Measurements from ENCODE around the gene LCT. TPM values are rescaled to one million over a fixed set of nuclear protein-coding genes. Genes with fewer than 3 reads are reported as not detected.
A peak's percentile ranks its signal among the peaks of the same experiment; 100 is the strongest.
"Not testable (repeated sequence)": the region's sequence is repeated elsewhere in the genome, so short reads cannot be mapped to it uniquely, and the experiment has no call there.

The LCT gene
- total RNA-seq, 1 donor from 2014 or later, result not detected

DNA sequence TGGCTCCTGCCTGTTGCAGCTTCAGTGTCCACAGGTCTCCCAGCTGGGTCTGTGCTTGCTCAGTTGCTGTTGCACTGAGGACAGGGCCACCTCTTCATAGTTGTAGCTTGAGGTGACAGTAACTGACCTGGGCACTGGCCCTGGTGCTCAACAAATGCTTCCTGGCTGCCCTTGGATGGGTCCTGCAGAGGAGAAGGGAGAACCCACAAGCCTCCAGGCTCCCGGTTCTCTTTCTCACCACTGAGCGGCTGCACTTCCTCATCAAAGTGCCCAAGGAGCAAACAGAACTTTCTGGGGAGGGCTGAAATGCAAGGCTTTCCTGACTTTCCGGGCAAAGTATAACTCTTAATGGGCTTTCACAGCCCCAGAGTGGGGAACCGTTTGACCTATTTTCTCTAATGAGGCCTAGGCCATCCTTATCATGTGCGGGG lies 38.7 kb downstream of the LCT start:
- no peak for DNase-seq (ENCODE audit: low read depth)

DNA sequence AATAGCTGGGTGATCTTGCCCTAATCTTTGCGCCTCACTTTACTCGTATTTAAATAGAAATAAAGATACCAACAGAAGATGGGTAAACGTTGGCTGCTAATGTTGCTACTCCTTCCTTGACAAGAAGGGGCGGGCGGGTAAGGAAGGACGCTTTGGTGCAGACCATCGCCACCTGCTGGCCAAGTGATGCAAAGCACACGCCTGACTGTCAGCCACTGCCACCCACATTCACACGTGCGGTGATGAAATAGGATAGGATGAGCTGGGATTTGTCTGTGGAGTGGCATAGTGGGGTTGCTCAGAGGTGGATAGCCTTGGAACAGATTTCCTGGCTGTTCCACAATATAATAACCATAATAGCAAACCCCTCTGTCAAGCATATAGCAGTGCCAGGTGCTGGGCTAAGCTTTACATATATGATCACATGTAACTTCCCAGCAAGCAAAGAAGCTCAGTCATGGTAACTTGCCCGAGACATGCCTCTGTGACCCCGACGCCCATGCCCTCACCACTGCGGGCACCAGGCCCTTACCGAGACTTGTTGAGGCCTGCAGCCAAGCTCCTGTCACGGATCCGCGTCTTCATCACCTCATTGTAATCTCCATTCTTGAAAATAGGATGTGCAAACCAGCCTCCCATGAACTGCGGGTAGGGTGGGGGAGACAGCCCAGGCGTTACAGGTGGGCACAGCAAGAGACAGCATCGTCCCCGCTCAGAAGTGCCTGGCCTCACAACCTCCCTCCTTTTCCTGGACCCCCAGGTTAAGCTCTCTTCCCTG lies 39.3 kb downstream of the LCT start:
- DNase-seq (ENCODE audit: low read depth), result peak; percentile 72

DNA sequence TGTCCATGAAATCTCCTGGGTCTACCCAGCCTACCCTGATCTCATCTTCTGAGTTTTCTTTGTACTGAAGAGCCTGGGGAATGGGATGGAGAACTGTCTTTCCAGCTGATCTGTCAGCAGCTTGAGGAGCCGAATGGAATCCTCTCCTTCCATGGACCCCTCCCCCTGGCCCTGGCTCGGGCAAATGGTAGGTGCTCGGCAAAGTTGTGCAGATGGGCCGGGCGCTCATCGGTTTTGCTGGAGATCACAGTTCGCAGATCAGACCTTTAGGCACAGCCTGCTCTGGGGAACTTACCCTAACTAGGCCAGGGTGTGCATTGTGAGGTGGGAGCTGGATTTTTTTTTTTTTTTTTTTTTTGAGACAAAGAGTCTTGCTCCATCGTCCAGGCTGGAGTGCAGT lies 40.4 kb downstream of the LCT start:
- no peak for DNase-seq (ENCODE audit: low read depth)

DNA sequence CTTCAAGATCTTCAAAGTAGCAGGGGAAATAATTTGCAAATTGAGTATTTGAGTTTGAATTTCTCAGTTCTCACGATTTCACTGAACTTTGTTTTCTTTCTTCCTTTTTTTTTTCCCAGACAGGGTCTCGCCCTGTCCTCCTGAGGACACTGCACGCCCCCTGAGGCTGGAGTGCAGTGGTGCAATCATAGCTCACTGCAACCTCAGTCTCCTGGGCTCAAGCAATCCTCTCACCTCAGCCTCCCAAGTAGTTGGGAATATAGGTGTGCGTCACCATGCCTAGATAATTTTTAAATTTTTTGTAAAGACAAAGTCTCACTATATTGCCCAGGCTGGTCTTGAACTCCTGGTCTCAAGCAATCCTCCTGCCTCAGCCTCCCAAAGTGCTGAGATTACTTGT lies 41.3 kb downstream of the LCT start:
- not testable (repeated sequence) for DNase-seq (ENCODE audit: low read depth)

DNA sequence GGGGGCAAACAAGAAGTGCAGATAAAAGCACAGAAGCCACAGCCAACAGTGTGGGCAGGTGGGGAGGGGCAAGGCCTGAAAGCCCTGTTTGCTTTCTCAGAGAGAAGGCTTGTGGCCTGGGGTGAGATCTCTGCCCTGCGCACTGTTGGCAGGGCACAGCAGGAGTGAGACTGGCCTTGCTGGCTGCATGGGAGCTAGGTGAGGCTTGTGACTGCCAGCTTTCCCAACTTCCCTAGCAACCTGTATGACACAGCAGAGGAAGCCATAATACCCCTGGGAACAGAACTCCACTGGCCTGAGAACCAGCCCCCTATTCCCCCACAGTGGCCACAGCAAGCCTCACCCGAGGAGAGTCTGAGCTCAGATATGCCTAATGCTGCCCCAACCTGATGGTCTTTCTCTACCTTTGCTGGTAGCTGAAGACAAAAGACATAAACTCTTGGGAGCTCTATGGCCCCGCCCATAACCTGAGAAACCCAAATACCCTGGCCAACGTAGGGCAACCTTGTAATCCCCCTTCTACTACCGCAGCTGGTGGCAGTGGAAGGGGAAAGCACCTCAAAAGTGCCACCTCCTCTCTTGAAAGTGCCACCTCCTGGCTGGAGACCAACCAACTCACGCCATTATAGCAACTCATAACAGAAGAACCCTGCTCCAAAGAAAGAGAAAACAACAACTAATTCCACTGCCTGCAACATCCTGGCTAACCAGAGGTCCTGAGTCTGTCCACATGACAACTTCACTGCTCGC lies 44.4 kb downstream of the LCT start:
- DNase-seq (ENCODE audit: low read depth), result no peak

DNA sequence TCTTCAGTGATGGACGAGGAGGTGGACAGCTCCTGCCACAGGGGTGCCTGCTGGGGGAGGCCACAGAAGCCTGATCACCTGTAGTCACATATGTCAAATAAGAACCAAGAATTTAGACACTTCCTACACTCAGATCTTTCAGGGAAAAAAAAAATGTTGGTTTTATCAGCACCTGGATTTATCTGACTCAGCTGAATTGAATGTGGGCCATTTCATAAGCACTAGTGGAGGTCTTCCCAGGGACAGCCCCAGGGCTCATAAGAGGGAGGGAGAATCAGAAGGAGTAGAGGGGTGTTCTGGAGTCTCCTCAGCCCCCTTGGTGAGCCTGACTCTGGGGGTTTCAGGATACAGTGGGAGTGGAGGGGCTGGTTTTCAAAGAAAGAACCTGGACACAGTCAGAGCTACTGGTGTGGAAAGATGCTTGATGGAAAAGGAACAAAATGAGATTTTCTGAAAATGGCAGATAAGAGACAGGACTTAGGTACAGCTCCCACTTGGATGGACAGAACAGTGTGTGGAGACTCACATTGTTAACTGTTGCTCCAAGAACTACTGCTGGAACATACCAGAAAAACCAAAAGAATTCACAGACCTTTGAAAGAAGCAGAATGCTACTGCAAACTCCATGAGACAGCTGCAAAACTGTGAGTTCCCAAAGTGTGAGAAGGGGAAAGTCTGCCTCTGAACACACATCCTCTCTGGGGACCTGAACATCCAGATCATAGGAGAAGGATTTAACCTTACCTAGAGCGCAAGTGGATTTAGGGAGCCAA lies 45.4 kb downstream of the LCT start:
- peak; percentile 61 for DNase-seq (ENCODE audit: low read depth)

DNA sequence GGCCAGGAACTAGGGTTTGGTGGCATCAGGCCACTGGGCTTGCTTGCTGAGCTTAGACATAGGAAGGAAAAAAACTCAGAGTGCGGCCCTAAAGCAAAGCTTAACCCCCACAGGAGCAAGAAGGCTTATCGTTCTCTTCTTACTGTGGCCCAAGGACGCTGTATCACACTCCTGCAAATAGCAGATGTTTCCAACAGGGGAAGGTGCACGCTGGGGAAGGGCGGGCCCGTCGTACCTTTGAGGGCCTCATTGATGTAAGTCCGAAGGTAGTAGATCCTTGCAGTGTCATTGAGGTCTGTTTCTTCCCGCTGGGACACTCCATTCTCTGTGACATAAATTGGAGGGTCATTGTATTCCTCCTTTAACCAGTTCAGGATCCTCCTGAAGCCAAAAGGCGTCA lies 46.6 kb downstream of the LCT start:
- no peak for DNase-seq (ENCODE audit: low read depth)

DNA sequence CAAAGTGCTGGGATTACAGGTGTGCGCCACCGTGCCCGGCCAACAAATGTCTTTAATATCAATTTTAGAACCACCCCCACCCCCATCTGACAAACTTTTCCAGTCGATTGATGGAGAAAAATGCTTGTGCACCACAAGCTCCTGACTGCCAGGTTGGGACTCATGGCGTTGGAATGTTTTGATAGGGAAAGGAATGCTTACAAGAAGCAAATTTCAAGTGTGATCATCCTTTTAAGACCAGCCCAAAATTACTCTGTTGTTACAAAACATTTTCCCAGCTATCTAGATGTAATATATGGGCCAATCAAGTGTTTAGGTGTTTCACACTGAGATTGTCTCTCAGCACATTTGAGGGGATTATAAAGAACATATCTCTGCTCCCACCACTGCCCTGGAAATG lies 50.2 kb downstream of the LCT start:
- DNase-seq (ENCODE audit: low read depth), result peak; percentile 54

DNA sequence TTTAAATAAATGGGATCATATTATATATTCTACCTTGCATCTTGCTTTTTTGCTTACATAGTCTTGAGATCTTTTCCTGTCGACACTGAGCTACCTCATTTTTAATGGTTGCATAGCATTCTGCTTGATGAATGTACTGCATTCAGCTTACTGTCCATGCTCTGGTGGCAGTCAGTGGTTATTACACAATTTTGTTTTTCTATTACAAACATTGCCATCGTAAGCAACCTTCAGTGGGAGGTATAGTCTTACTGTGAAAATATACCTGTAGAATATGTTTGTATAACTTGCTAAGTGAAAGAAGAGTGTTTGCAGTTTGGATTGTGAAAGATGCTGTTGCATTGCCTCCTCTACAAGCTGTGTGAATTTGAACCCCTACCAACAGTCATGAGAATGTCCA lies 52.0 kb downstream of the LCT start:
- DNase-seq (ENCODE audit: low read depth), result no peak

DNA sequence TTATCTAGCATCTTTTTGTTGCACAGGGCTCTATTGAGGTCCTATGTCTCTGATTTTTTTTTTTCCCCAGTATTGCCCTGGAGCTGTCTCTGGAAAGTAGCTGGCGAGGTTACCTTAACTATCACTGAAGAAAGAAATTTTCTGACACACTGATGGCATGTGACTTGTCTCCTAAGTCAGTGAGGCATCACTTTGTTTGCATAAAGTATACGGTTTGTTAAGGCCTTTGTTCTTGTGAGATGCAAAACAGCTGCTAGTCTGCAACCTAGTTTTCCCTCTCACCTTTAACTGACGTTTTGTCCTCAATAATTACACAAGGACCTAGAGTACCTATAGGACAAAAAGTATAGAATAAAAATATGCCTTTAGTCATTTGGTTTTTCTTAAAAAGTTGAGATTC lies 53.5 kb downstream of the LCT start:
- no peak for DNase-seq (ENCODE audit: low read depth)

DNA sequence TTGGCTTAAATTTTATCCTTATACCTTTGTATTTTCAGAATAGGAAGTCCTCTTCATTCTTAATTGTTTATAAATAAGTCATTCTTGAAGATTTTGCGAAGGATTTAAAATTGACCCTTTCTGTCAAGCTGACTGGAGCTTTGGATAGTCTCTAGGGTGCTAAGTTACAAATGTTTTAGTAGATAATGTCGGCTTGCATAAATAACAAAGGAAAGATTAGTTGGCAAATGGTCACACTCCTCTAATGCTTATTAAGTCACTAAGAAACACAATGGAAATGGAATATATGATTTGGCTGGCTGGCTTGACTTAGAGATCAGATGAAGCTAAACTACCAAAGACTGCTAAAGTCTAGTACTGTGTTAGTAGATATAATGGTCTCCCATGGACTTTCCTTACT lies 54.8 kb downstream of the LCT start:
- DNase-seq (ENCODE audit: low read depth), result no peak

DNA sequence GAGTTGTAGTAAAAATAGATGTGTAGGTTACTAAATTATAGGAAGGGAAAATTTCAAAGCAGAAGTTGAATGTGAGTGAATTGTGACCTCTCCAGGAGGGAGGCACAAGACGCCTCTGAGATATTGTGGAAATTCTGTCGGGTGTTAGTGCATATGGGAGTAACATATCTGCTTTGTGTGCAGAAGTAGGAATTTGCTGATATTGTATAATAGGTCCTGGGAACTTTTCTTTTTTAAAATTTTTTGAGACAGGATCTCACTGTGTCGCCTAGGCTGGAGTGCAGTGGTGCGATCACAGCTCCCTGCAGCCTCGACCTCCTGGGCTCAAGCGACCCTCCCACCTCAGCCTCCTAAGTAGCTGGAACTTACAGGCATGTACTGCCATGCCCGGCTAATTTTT lies 60.6 kb downstream of the LCT start:
- no peak for DNase-seq (ENCODE audit: low read depth)

DNA sequence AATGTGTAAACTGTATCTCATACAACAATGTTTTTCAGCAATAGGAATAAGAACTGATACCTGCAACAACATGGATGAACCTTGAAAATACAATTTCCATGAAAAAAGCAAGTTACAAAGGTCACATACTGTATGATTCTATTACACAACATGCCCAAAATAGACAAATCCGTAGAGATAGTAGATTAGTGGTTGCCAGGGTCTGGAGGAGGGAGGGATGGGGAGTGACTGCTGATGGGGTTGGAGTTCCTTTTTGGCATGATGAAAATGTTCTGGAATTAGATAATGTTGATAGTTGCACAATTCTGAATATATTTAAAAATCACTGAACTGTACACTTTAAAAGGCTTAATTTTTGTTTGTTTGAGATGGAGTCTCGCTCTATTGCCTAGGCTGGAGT lies 61.6 kb downstream of the LCT start:
- DNase-seq (ENCODE audit: low read depth), result no peak

DNA sequence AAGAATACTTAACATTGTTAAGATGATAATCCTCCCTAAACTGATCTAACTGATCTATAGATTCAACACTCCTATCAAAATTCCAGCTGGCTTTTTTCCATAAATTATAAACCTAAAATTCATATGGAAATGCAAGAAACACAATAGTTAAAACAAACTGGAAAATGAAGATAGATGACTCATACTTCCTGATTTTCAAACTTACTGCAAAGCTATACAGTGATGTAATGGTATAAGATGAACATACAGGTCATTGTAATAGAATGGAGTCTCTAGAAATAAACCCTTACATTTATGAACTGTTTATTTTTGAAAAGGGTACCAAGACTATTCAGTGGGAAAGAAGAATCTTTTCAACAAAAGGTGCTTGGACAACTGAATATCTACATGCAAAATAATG lies 63.1 kb downstream of the LCT start:
- DNase-seq (ENCODE audit: low read depth), result no peak

DNA sequence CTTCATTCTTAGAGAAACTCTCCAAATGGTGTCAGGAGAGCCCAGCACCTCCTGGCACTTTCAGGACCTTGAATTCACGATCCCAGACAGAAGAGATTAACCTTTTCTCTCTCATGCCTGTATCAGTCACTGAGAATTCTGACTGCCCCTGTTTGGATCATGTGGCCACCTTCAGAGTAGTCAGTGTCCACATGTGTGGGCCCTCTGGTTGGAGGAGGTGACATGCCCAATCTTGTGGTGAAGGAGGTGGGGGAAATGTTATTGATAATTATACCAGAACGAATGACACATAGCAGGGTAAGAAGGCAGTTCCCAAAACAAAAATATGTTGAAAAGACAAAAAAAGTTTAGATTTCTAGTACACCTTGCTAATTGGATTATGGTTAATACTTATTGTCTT lies 63.7 kb downstream of the LCT start:
- DNase-seq (ENCODE audit: low read depth), result no peak

DNA sequence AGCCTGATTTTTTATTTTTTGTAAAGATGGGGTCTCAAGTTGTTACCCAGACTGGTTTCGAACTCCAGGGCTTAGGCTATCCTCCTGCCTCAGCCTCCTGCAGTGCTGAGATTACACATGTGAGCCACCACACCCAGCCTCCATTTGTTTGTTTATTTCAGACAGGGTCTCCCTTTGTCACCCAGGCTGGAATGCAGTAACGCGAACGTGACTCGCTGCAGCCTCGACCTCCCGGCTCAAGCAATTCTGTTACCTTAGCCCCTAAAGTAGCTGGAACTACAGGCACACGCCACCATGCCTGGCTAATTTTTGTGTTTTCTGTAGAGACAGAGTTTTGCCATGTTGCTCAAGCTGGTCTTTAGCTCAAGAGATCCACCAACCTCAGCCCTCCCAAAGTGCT lies 68.1 kb downstream of the LCT start:
- no peak for DNase-seq (ENCODE audit: low read depth)

DNA sequence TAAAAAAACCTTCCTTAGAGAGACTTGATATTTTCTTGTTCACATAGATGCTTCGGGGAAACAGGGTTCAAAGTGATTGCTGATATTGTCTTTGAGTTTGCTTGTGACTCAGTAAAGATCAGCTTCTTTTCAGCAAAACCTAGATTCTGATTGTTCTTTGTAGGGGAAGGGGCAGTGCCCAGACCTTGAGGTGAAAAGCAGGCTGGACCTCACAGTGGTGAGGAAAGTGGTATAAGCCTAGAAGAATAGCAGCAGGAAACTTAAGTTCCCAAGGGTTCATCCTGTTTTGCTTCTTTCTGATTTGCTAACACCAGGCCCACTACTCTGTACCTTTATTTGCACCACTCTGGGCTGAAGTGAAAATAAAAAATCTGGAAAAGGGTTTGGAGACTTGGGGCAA lies 74.5 kb downstream of the LCT start:
- DNase-seq (ENCODE audit: low read depth), result no peak

DNA sequence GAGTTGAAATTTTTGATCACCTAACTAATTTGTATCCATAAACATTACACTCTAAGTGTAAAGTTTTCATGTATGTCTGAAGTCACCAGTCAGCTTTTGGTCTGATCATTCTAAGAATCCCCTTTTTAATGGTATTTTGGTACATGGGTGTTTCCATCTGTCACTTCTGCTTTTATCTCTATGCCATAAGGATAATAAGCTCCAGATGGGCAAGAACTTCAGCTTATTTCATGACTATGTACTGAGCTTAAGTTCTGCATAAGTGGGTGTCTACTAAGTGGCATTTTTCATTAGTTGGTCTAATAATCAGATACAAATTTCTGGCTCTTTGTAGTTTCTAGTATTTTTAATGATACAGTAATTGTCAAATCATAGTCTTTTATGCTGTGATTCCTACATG lies 75.0 kb downstream of the LCT start:
- DNase-seq (ENCODE audit: low read depth), result no peak

DNA sequence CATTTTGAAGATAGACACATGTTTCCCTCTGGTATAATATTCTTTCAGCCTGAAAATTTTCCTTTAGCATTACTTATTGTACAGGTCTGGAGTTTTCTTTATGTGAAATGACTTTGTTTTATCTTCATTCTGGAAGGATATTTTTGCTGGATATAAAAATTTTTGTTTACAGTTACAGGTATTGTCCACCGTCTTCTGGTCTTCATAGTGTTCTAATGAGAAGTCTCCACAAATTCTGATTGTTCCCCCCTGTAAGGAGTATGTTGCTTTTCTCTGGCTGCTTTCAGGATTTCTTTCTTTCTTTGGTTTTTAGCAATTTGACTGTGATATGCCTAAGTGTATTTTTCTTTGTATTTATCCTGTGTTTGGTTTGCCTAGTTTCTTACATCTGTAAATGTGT lies 80.3 kb downstream of the LCT start:
- DNase-seq (ENCODE audit: low read depth), result no peak

DNA sequence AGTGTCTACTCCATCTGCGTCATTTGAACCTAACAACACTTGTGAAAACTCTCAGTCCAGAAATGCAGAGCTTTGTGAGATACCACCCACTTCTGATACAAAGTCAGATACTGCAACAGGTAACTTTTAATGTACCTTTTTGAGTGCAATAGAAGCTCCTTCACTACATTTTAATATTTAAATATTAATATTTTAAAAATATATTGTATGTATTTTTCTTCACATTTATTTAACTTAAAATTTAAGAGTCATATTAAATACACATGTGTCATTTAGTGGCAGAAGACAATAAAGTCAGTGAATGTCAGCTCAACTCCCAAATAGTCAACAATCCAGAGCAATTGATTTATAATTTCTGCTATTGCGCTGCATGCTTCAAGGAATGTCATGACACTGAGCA lies 81.4 kb downstream of the LCT start:
- no peak for DNase-seq (ENCODE audit: low read depth)

DNA sequence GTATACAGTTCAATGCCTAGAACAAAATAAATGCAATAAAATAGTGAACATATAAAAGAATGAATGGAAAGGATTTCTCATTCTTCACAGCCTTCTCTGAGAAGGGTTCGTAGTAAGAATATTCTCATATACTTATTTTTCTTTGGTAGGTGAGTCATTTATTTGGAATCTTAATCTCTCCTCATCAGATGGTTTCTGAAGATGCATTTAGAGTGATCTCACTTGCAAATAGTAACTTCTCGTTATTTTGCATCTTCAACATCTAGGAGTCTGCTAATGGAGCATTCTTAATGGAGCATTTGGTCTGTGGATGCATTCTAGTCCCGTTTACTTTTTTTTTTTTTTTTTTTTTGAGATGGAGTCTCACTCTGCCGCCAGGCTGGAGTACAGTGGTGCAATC lies 91.4 kb downstream of the LCT start:
- peak; percentile 56 for DNase-seq (ENCODE audit: low read depth)

DNA sequence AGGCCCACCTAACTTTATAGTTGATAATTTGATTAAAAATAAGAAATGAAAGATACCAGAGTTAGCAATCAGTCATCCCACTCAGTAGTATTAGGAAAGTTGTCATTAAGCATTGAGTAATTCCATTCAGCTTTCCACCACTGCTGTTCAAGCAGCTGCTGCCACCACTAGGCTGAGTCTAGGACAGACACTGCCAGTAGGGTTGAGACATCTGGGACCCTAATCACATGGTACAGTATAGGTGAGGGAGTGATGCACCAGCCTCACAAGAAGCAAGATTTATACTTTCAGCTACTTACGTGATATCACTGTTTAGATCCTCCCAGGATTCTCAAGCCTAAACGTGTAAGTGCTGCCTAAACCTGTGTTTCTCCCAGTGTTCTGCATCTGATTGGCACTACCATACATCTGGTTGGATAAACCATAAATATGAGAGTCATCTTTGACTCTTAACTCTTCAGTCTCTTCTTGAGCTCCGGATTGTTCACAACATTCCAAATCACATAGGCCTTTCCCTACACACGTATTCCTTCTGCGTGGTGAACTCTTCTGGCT lies 92.1 kb downstream of the LCT start:
- DNase-seq (ENCODE audit: low read depth), result peak; percentile 61
